Central memory CD4-positive, alpha-beta T cell (primary cell): ENCODE results near the gene OR10A6.

ENCODE experiments used
- DNase-seq: peaks from one replicate; pipeline ENCODE4 v3.0.0; 2022
- total RNA-seq, 3 experiments: gene quantifications; one replicate each; lab custom pipeline; 2026; lab: John Stamatoyannopoulos, UW

The OR10A6 gene
- total RNA-seq, result 0 reads per million in 3 experiments

GRCh38 chr11:7931168-7931567 lies at the start of gene OR10A6:
Gene OR10A6, minus strand, starts transcription at chr11:7931268. Its CDS starts 2,606 bp downstream, at chr11:7928662.
- DNase-seq, result no peak

GRCh38 chr11:7977232-7977917 lies 46.3 kb upstream of the OR10A6 start:
- DNase-seq, result no peak

GRCh38 chr11:7974668-7975067 lies 43.6 kb upstream of the OR10A6 start:
- no peak for DNase-seq

GRCh38 chr11:7973011-7973410 lies 41.9 kb upstream of the OR10A6 start:
- DNase-seq, result no peak

GRCh38 chr11:7971846-7972245 lies 40.8 kb upstream of the OR10A6 start:
- DNase-seq, result no peak

- no peak for DNase-seq
These were observed 38.9 kb upstream of the OR10A6 start for GRCh38 chr11:7969756-7970646.

- DNase-seq, result no peak
These were observed 37.6 kb upstream of the OR10A6 start for GRCh38 chr11:7968686-7969085.

- no peak for DNase-seq
These were observed 36.8 kb upstream of the OR10A6 start for GRCh38 chr11:7967826-7968225.

- DNase-seq, result no peak
These were observed 36.0 kb upstream of the OR10A6 start for GRCh38 chr11:7967097-7967496.

GRCh38 chr11:7965386-7965785 lies 34.3 kb upstream of the OR10A6 start, which contains the start of gene NLRP10:
Gene NLRP10, minus strand, starts transcription at chr11:7965447. Its CDS starts 1,952 bp downstream, at chr11:7963495.
- no peak for DNase-seq

GRCh38 chr11:7964873-7965272 lies 33.8 kb upstream of the OR10A6 start:
- no peak for DNase-seq

GRCh38 chr11:7964261-7964660 lies 33.2 kb upstream of the OR10A6 start:
- no peak for DNase-seq

- DNase-seq, result no peak
These were observed 24.1 kb upstream of the OR10A6 start for GRCh38 chr11:7955191-7955590.

- DNase-seq, result no peak
These were observed 18.9 kb upstream of the OR10A6 start for GRCh38 chr11:7949934-7950333.

- DNase-seq, result no peak
These were observed 13.1 kb upstream of the OR10A6 start for GRCh38 chr11:7944123-7944522.

- no peak for DNase-seq
These were observed 10.5 kb upstream of the OR10A6 start, which contains the start of gene OR10A3 for GRCh38 chr11:7941608-7942007. Gene OR10A3, minus strand, starts transcription at chr11:7941708. Its CDS starts 2,188 bp downstream, at chr11:7939520.

- no peak for DNase-seq
These were observed 10.1 kb upstream of the OR10A6 start for GRCh38 chr11:7941146-7941545.

GRCh38 chr11:7936615-7937014 lies 5.5 kb upstream of the OR10A6 start:
- no peak for DNase-seq

GRCh38 chr11:7927635-7928034 lies 3.4 kb downstream of the OR10A6 start:
- DNase-seq, result no peak

GRCh38 chr11:7924536-7924935 lies 6.5 kb downstream of the OR10A6 start:
- DNase-seq, result no peak

- no peak for DNase-seq
These were observed 12.9 kb downstream of the OR10A6 start for GRCh38 chr11:7918141-7918540.

GRCh38 chr11:7911011-7911410 lies 20.1 kb downstream of the OR10A6 start:
- no peak for DNase-seq

- no peak for DNase-seq
These were observed 20.7 kb downstream of the OR10A6 start for GRCh38 chr11:7910286-7910788.
